ENCODE data around the gene SSBP3.

GRCh38 chr1:54335011-54335754 lies 71.0 kb downstream of the SSBP3 start:
- TF ChIP-seq CTCF (IDR thresholded peaks at IDR 0.05): no peak
- TF ChIP-seq POLR2AphosphoS5 (IDR thresholded peaks at IDR 0.05): no peak
- no peak for TF ChIP-seq POLR2A (IDR thresholded peaks at IDR 0.05)

All from breast epithelium (tissue), 3 donors.